PC-3 (cell line): Measurements from ENCODE around the gene CTSZ. TPM values are rescaled to one million over a fixed set of nuclear protein-coding genes. Genes with fewer than 3 reads are reported as not detected.

Experiments used
- ATAC-seq: fragments of 200-7000 bp; cut with Tn5 transposase; 2 replicates; pipeline ENCODE4 v1.9.1; 2020; ENCODE audit warnings: mild to moderate bottlenecking, moderate library complexity
- BruUV-seq: library from RNA; stranded (reverse); fragments of 400-500 nt; replicated peaks from 2 replicates; lab custom pipeline; 2021; lab: Mats Ljungman, UMichigan
- CTCF ChIA-PET: fragments of 300-600 bp; sonication (Branson Sonifier 250); formaldehyde crosslinking; loops from one replicate; lab custom pipeline; 2022; ENCODE audit warnings: antibody characterized with exemption; lab: Charles Lee
- POLR2A ChIA-PET: fragments of 300-600 bp; sonication (Branson Sonifier 250); formaldehyde crosslinking; loops from one replicate; lab custom pipeline; 2022; ENCODE audit warnings: antibody characterized with exemption; ENCODE audit not compliant: unreplicated experiment; lab: Charles Lee
- DNase-seq: peaks from one replicate; pipeline ENCODE4 v3.0.0-alpha.2; 2015
- H2AFZ ChIP-seq: fragments of 300-600 bp; sonication (generic); 2 replicates; pipeline ENCODE4 v1.6.0; 2016; ENCODE audit warnings: antibody characterized with exemption, low read length
- H3F3A ChIP-seq: fragments of 300-600 bp; sonication (generic); one replicate; pipeline ENCODE4 v1.6.0; 2017; ENCODE audit warnings: antibody characterized with exemption, low read length, control low read depth, mild to moderate bottlenecking; ENCODE audit not compliant: unreplicated experiment
- H3K27ac ChIP-seq: fragments of 300-600 bp; sonication (generic); 2 replicates; pipeline ENCODE4 v1.5.1; 2016; ENCODE audit warnings: mild to moderate bottlenecking, low read length
- H3K27me3 ChIP-seq: fragments of 300-600 bp; sonication (generic); 2 replicates; pipeline ENCODE4 v1.6.1; 2016; ENCODE audit warnings: low read length, mixed read lengths
- H3K36me3 ChIP-seq: fragments of 300-600 bp; sonication (generic); 2 replicates; pipeline ENCODE4 v1.6.1; 2016; ENCODE audit warnings: low read depth, mixed run types, low read length, mixed read lengths
- H3K4me1 ChIP-seq: fragments of 300-600 bp; sonication (generic); 2 replicates; pipeline ENCODE4 v1.5.1; 2016; ENCODE audit warnings: low read length; ENCODE audit not compliant: insufficient read depth
- H3K4me2 ChIP-seq: fragments of 300-600 bp; sonication (generic); 2 replicates; pipeline ENCODE4 v1.6.0; 2016; ENCODE audit warnings: low read length
- H3K4me3 ChIP-seq: fragments of 300-600 bp; sonication (generic); 2 replicates; pipeline ENCODE4 v1.5.1; 2016; ENCODE audit warnings: mild to moderate bottlenecking, low read length, mixed read lengths
- H3K79me2 ChIP-seq: fragments of 300-600 bp; sonication (generic); 2 replicates; pipeline ENCODE4 v1.6.1; 2017; ENCODE audit warnings: low read length, mixed read lengths
- H3K9ac ChIP-seq: fragments of 300-600 bp; sonication (generic); 2 replicates; pipeline ENCODE4 v1.6.0; 2016; ENCODE audit warnings: mild to moderate bottlenecking, low read length
- H3K9me2 ChIP-seq: fragments of 300-600 bp; sonication (generic); replicated peaks from 2 replicates; pipeline ENCODE4 v1.6.1; 2016; ENCODE audit warnings: mixed run types, low read length, mixed read lengths
- H3K9me3 ChIP-seq: fragments of 300-600 bp; sonication (generic); 2 replicates; pipeline ENCODE4 v1.6.1; 2016; ENCODE audit warnings: low read length, mixed read lengths
- H4K20me1 ChIP-seq: fragments of 300-600 bp; sonication (generic); 2 replicates; pipeline ENCODE4 v1.6.1; 2016; ENCODE audit warnings: low read length, mixed read lengths
- EZH2 ChIP-seq: fragments of 300-600 bp; sonication (generic); IDR thresholded peaks from one replicate; pipeline ENCODE4 v1.6.1; 2017; ENCODE audit warnings: antibody characterized with exemption, mild to moderate bottlenecking, low read length; ENCODE audit not compliant: unreplicated experiment
- EZH2phosphoT487 ChIP-seq: fragments of 300-600 bp; sonication (generic); IDR thresholded peaks from 2 replicates; pipeline ENCODE4 v1.6.1; 2018; ENCODE audit warnings: mild to moderate bottlenecking, antibody characterized with exemption, low read length, borderline replicate concordance
- intact Hi-C: fragments of 100-400 bp; cut with micrococcal nuclease; formaldehyde crosslinking; loops from 2 replicates; pipeline ENCODE4 v1.9.0; 2023
- total RNA-seq: library from RNA; depleted of rRNA; stranded (reverse); fragments of >200 nt; gene quantifications from 2 replicates; pipeline ENCODE4 v1.2.3, GENCODE V29; 2014
- TF ChIP-seq, protein P1 (sequence below): fragments of 300-600 bp; sonication (generic); conservative IDR thresholded peaks from 2 replicates; pipeline ENCODE4 v1.5.1; 2017; ENCODE audit warnings: antibody characterized with exemption, low read depth, mild to moderate bottlenecking, low read length

CTSZ gene
- total RNA-seq, 1 experiment from 2014 or later: 191 TPM

DNA sequence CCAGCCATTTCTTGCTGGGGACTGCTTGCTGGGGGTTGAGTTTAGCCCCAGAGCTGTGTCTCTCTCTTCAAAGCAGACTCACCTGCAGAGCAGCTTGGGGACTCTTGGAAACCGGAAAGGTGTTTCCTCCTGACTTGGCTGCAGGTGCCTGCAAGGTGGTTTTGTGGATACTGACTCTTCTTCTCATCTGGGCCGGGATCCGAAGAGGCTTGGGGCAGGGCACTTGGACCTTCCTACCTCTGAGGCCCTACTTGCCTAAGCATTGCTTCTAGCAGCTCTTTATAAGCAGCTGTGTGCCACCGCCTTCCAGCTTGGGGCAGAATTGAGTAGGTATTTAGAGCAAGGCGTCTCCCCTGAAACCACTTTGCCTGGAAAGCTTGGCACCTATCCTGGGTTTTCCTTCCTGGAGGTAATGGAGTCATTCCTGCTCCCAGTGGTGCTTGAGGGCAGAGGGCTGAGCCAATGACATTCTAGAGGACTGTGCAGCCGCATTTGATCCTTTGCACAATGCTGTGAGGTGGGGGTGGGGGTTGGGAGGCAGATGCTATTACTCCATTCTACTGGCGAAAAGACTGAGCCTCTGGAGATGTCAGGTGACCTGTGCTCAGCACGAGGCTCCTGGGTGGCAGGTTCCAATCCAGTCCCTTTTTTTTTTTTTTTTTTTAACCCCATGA, 3.4 kb upstream of the CTSZ start:
- TF ChIP-seq EZH2phosphoT487 (no peak), EZH2 (no peak)
- TF ChIP-seq, protein P1, sequence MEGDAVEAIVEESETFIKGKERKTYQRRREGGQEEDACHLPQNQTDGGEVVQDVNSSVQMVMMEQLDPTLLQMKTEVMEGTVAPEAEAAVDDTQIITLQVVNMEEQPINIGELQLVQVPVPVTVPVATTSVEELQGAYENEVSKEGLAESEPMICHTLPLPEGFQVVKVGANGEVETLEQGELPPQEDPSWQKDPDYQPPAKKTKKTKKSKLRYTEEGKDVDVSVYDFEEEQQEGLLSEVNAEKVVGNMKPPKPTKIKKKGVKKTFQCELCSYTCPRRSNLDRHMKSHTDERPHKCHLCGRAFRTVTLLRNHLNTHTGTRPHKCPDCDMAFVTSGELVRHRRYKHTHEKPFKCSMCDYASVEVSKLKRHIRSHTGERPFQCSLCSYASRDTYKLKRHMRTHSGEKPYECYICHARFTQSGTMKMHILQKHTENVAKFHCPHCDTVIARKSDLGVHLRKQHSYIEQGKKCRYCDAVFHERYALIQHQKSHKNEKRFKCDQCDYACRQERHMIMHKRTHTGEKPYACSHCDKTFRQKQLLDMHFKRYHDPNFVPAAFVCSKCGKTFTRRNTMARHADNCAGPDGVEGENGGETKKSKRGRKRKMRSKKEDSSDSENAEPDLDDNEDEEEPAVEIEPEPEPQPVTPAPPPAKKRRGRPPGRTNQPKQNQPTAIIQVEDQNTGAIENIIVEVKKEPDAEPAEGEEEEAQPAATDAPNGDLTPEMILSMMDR: no peak
- Histone ChIP-seq H3K9ac (no peak overlapping the region; the same call in 1 of the 2 replicates), H3K79me2 (peaks cover 14% of the 10 kb centered on the region), H3K27me3 (no peaks in the 10 kb centered on the region), H3K36me3 (no peaks in the 10 kb centered on the region), H3K4me1 (peaks cover 35% of the 10 kb centered on the region), H4K20me1 (no peaks in the 10 kb centered on the region), H3K9me2 (no peaks in the 10 kb centered on the region), H3K4me2 (peak overlapping the region; percentile 30), H3K27ac (peak overlapping the region; percentile 52), H3K9me3 (no peaks in the 10 kb centered on the region), H2AFZ (peak overlapping the region; percentile 75), H3K4me3 (no peak overlapping the region), H3F3A (no peaks in the 10 kb centered on the region)
- peak; percentile 38 for DNase-seq
- no TSS peak for BruUV-seq
- ChIA-PET POLR2A (interaction anchor here (0.6 kb wide), 1 partner anchor 22 kb away, joined by 16 read pairs; no protein-coding TSS in a partner anchor), CTCF (no interaction called here)
- ATAC-seq: no peak
- intact Hi-C loops: no loop called here

DNA sequence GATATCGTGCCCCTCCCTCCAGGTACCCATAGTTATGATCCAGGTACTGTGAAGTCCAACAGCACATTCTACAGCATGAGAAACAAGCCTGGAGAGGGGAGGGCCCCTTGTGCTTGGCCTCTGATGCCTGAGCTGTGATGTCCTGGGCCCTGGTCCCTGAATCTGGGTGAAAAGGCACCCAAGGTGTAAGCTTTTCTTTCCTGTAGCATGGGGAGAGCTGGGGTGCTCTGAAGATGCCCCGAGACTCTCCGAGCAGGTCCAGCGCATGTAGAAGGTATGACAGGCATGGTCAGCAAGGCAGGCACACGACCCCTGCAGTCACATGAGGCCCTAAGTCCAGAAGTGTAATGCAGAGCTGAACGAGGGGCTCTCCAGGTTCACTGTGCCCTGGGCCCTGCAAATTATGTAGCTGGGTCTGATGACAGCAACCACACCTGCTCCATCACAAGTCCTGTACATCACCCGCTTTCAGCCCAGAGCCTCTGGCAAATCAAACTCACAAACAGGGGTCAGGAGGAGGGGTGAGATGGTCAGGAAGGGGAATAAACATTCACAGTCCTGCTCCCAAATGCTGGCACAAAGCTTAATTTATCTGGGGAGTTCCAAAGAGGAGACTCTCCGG, 1.8 kb upstream of the CTSZ start:
- Histone ChIP-seq H4K20me1 (no peaks in the 10 kb centered on the region), H3K4me3 (no peak overlapping the region), H3K4me2 (no peak overlapping the region), H3K27ac (no peak overlapping the region), H3F3A (no peaks in the 10 kb centered on the region), H3K4me1 (peaks cover 40% of the 10 kb centered on the region), H3K36me3 (no peaks in the 10 kb centered on the region), H3K9me3 (no peaks in the 10 kb centered on the region), H3K79me2 (peaks cover 28% of the 10 kb centered on the region), H3K9me2 (no peaks in the 10 kb centered on the region), H2AFZ (no peak overlapping the region), H3K27me3 (no peaks in the 10 kb centered on the region), H3K9ac (no peak overlapping the region)
- POLR2A ChIA-PET: no interaction called here
- TF ChIP-seq, protein P1: no peak
- TF ChIP-seq EZH2phosphoT487: no peak
- TF ChIP-seq EZH2: no peak
- no peak for ATAC-seq
- CTCF ChIA-PET: no interaction called here
- BruUV-seq: no TSS peak
- DNase-seq: no peak
- intact Hi-C loops: no loop called here
